K562 (cell line): ENCODE results near the gene IRF6. TPM values are rescaled to one million over a fixed set of nuclear protein-coding genes. Genes with fewer than 3 reads are reported as not detected.

ENCODE experiments used
- ATAC-seq: fragments of 200-7000 bp; cut with Tn5 transposase; 3 replicates; pipeline ENCODE4 v1.9.1; 2020; ENCODE audit warnings: moderate library complexity
- BruUV-seq: library from RNA; stranded (reverse); fragments of 400-500 nt; replicated peaks from 2 replicates; lab custom pipeline; 2021; lab: Mats Ljungman, UMichigan
- CTCF ChIA-PET: fragments of 300-600 bp; formaldehyde crosslinking; extraction: SDS; loops from one replicate; lab custom pipeline; 2021; ENCODE audit warnings: low intra/inter-chr PET ratio; lab: Yijun Ruan, JAX
- POLR2A ChIA-PET: fragments of 300-600, 350-650 bp; sonication (Branson Sonifier 250); formaldehyde crosslinking; extraction: SDS; loops from one replicate; lab custom pipeline; 2021; ENCODE audit warnings: antibody characterized with exemption, inconsistent platforms; lab: Yijun Ruan, JAX
- DNase-seq, 4 experiments: peaks; one replicate each; pipeline versions ENCODE4 v3.0.0 to v3.0.0-alpha.2; 2011 to 2018; ENCODE audit warnings: low spot score in 3 of 4, mixed read lengths in 3 of 4; ENCODE audit errors: extremely low read depth in 1 of 4
- FAIRE-seq: peaks from 2 replicates; lab custom pipeline; 2011; peaks lifted over from hg19 to GRCh38; lab: Jason Lieb, UNC
- H2AFZ ChIP-seq: 2 replicates; pipeline ENCODE4 v1.6.0; 2011; ENCODE audit warnings: low read depth, low read length, control low read depth, inconsistent platforms
- H3K27ac ChIP-seq: fragments of 200-600 bp; 3 replicates; pipeline ENCODE4 v1.8.0; 2011; ENCODE audit warnings: low read depth, mild to moderate bottlenecking, control low read depth, inconsistent platforms, low read length, moderate library complexity, mixed read lengths; ENCODE audit errors: extremely low read depth
- H3K27me3 ChIP-seq, 2 experiments: fragments of 300-600 bp in 1 of 2; 2 replicates in 1 of 2; 3 replicates in 1 of 2; pipeline versions ENCODE4 v1.6.0 to v1.8.0; 2011; ENCODE audit warnings: inconsistent platforms in 2 of 2, low read length in 2 of 2, mild to moderate bottlenecking in 1 of 2, mixed read lengths in 1 of 2, moderate library complexity in 1 of 2; ENCODE audit not compliant: control insufficient read depth in 2 of 2, insufficient read depth in 2 of 2
- H3K36me3 ChIP-seq: fragments of 300-600 bp; 3 replicates; pipeline ENCODE4 v1.8.0; 2011; ENCODE audit warnings: mild to moderate bottlenecking, low read length, inconsistent platforms; ENCODE audit not compliant: control insufficient read depth, insufficient read depth
- H3K4me1 ChIP-seq, 2 experiments: fragments of 200-600 bp in 1 of 2; replicated peaks in 1 of 2; 2 replicates in 1 of 2; 3 replicates in 1 of 2; pipeline versions ENCODE4 v1.5.1 to v1.8.0; 2011; ENCODE audit warnings: inconsistent platforms in 2 of 2, low read length in 2 of 2, mild to moderate bottlenecking in 1 of 2, mixed read lengths in 1 of 2, moderate library complexity in 1 of 2; ENCODE audit not compliant: control insufficient read depth in 2 of 2, insufficient read depth in 2 of 2
- H3K4me2 ChIP-seq: 2 replicates; pipeline ENCODE4 v1.6.1; 2011; ENCODE audit warnings: low read length, control low read depth, inconsistent platforms, mixed read lengths; ENCODE audit not compliant: insufficient read depth
- H3K4me3 ChIP-seq: fragments of 200-600 bp; sonication (generic), shearing (Covaris generic); 2 replicates; pipeline ENCODE4 v1.5.1; 2016; ENCODE audit warnings: control low read depth, inconsistent platforms
- H3K79me2 ChIP-seq: fragments of 200-600 bp; 3 replicates; pipeline ENCODE4 v1.8.0; 2011; ENCODE audit warnings: low read length, inconsistent platforms; ENCODE audit not compliant: control insufficient read depth, insufficient read depth
- H3K9ac ChIP-seq, 2 experiments: 2 replicates each; pipeline versions ENCODE4 v1.6.0 to v1.6.1; 2011; ENCODE audit warnings: low read depth in 2 of 2, low read length in 2 of 2, control low read depth in 1 of 2, inconsistent platforms in 1 of 2, mild to moderate bottlenecking in 1 of 2, mixed read lengths in 1 of 2; ENCODE audit not compliant: insufficient read depth in 1 of 2
- H3K9me1 ChIP-seq: one replicate; pipeline ENCODE4 v1.6.0; 2011; ENCODE audit warnings: inconsistent platforms, mild to moderate bottlenecking, low read length, moderate library complexity; ENCODE audit not compliant: control insufficient read depth, insufficient read depth
- H3K9me3 ChIP-seq: replicated peaks from 2 replicates; pipeline ENCODE4 v1.5.1; 2011; ENCODE audit warnings: low read depth, low read length, inconsistent platforms; ENCODE audit not compliant: control insufficient read depth, insufficient read depth
- H4K20me1 ChIP-seq: replicated peaks from 2 replicates; pipeline ENCODE4 v1.6.1; 2011; ENCODE audit warnings: low read length, inconsistent platforms, mixed read lengths; ENCODE audit not compliant: control insufficient read depth, insufficient read depth
- CTCFL ChIP-seq: IDR thresholded peaks from 2 replicates; pipeline ENCODE4 v1.6.1; 2011; ENCODE audit warnings: borderline replicate concordance, low read depth, mild to moderate bottlenecking, moderate library complexity, low read length; ENCODE audit not compliant: insufficient read depth, poor library complexity, severe bottlenecking
- EHMT2 ChIP-seq: fragments of 450-650 bp; IDR thresholded peaks from 2 replicates; pipeline ENCODE4 v1.6.1; 2018; ENCODE audit warnings: antibody characterized with exemption
- GABPB1 ChIP-seq: sonication (generic); formaldehyde crosslinking; IDR thresholded peaks from 2 replicates; pipeline ENCODE4 v1.8.0; 2022; ENCODE audit warnings: mild to moderate bottlenecking, missing genetic modification reagents
- HDAC1 ChIP-seq, 2 experiments: fragments of 450-650 bp; IDR thresholded peaks; 2 replicates each; pipeline ENCODE4 v1.6.1; 2016 to 2017; ENCODE audit warnings: inconsistent platforms in 1 of 2, mild to moderate bottlenecking in 1 of 2, moderate library complexity in 1 of 2
- MLX ChIP-seq, 2 experiments: fragments of 450-650 bp in 1 of 2; sonication (generic) in 1 of 2; formaldehyde crosslinking; conservative IDR thresholded peaks; 2 replicates each; pipeline versions ENCODE4 v1.4.0 to v1.8.1; 2020 to 2022; ENCODE audit warnings: mild to moderate bottlenecking in 1 of 2, missing genetic modification reagents in 1 of 2
- PTTG1 ChIP-seq: fragments of 450-650 bp; IDR thresholded peaks from 2 replicates; pipeline ENCODE4 v1.6.1; 2016; ENCODE audit warnings: low read depth, mild to moderate bottlenecking, missing genetic modification characterization, missing compliant biosample characterization
- RBFOX2 ChIP-seq: fragments of 200-400 bp; formaldehyde crosslinking; IDR thresholded peaks from 2 replicates; pipeline ENCODE4 v1.6.1; 2017; ENCODE audit warnings: low read depth, mild to moderate bottlenecking, low read length, moderate library complexity
- YY1 ChIP-seq, 3 experiments: IDR thresholded peaks; 2 replicates each; pipeline ENCODE4 v1.6.1; 2011; ENCODE audit warnings: low read length in 2 of 3, mild to moderate bottlenecking in 2 of 3, moderate library complexity in 2 of 3, borderline replicate concordance in 1 of 3, control low read depth in 1 of 3, low read depth in 1 of 3; ENCODE audit not compliant: insufficient read depth in 3 of 3, insufficient replicate concordance in 2 of 3, control insufficient read depth in 1 of 3, insufficient read length in 1 of 3; ENCODE audit errors: extremely low read depth in 1 of 3
- ZBTB34 ChIP-seq: fragments of 250-450 bp; sonication (Bioruptor Pico); IDR thresholded peaks from 2 replicates; pipeline ENCODE4 v1.8.0; 2021; ENCODE audit warnings: mild to moderate bottlenecking, moderate library complexity
- ZNF217 ChIP-seq: sonication (generic); formaldehyde crosslinking; IDR thresholded peaks from 2 replicates; pipeline ENCODE4 v1.8.0; 2022; ENCODE audit warnings: mild to moderate bottlenecking, missing genetic modification reagents
- ZNF347 ChIP-seq: fragments of 450-650 bp; formaldehyde crosslinking; IDR thresholded peaks from 2 replicates; pipeline ENCODE4 v1.4.0; 2020; ENCODE audit warnings: low read depth, mild to moderate bottlenecking, moderate library complexity
- ZNF408 ChIP-seq: fragments of 250-450 bp; sonication (Bioruptor Pico); IDR thresholded peaks from 2 replicates; pipeline ENCODE4 v1.4.0; 2020; ENCODE audit warnings: low read depth, mild to moderate bottlenecking, moderate library complexity
- WGBS: fragments of 100-300 bp; shearing (Covaris generic); methylation state at CpG from one replicate; pipeline ENCODE4 v1.1.6; 2016; ENCODE audit warnings: low coverage, mixed read lengths; ENCODE audit not compliant: insufficient coverage; ENCODE audit errors: missing lambda C conversion rate; 5-methylcytosine and 5-hydroxymethylcytosine counted together
- in situ Hi-C: fragments of 300-500 bp; cut with MboI; formaldehyde crosslinking; loops from 4 replicates; pipeline ENCODE4 v1.15.0; 2018; ENCODE audit warnings: inconsistent platforms, mixed read lengths
- intact Hi-C: fragments of 100-400 bp; cut with micrococcal nuclease; formaldehyde crosslinking; loops from 2 replicates; pipeline ENCODE4 v1.14.2; 2022
- polyA plus RNA-seq, 8 experiments: library from polyadenylated mRNA; depleted of rRNA in 4 of 8; stranded (reverse) in 5 of 8; unstranded in 3 of 8; fragments of >200 nt; fragmentation: Nextera tagmentation in 2 of 8; fragmentation: Illumina TruSeq in 1 of 8; extraction: Ambion mirVana in 2 of 8; extraction: Trizol in 1 of 8; gene quantifications; 2 replicates each; pipeline versions ENCODE4 v1.2.1 to v1.2.3, GENCODE V29; 2011 to 2014; ENCODE audit warnings: inconsistent platforms in 1 of 8, missing spikeins in 1 of 8
- total RNA-seq, 7 experiments: library from RNA; depleted of rRNA in 6 of 7; stranded (reverse); fragments of >200 nt in 6 of 7; fragmentation: Illumina TruSeq in 2 of 7; extraction: Trizol in 2 of 7; gene quantifications; 2 replicates each; pipeline versions ENCODE4 v1.2.1 to v1.2.3, GENCODE V29; 2011 to 2021; ENCODE audit warnings: low replicate concordance in 1 of 7

IRF6 gene
- total and polyA plus RNA-seq, 9 of the 15 experiments (the other 6 are each of a cell fraction or from before 2014, with no cell fraction given) = 0.03 to 0.65 (median 0.17) TPM

GRCh38 chr1:209855006-209855405 is 49.1 kb upstream of the IRF6 start:
- TF ChIP-seq PTTG1 (tag) (no peak), RBFOX2 (no peak), ZNF408 (CRISPR knock-in tag) (no peak), MLX (CRISPR knock-in tag; conservative IDR thresholded peaks at IDR 0.05) (no peak), HDAC1 (IDR thresholded peaks at IDR 0.05) (no peak), YY1 (IDR thresholded peaks at IDR 0.05; ENCODE audit: borderline replicate concordance in 1 of 3, control insufficient read depth in 1 of 3, extremely low read depth in 1 of 3, insufficient read depth in 3 of 3, insufficient read length in 1 of 3, insufficient replicate concordance in 2 of 3, low read depth in 1 of 3, low read length in 2 of 3) (no peak), EHMT2 (no peak), ZNF217 (CRISPR knock-in tag) (no peak), GABPB1 (no peak), ZNF347 (no peak), CTCFL (no peak), ZBTB34 (CRISPR knock-in tag) (no peak)
- FAIRE-seq = no peak
- ChIA-PET CTCF (no interaction called here), POLR2A (interaction anchor here (1.0 to 1.8 kb wide), 4 partner anchors 9 to 15 kb away, joined by 3 to 8 read pairs (median 6); no protein-coding TSS in a partner anchor)
- in situ Hi-C loops (loop anchor here (10.0 to 25.0 kb wide), 2 partner anchors 460 to 1282 kb away; partner anchors contain the start of gene KCNH1), intact Hi-C loops (no loop called here)
- no peaks in the 10 kb centered on the region for H3K27me3 ChIP-seq
- H3K36me3 ChIP-seq = peaks cover 43% of the 10 kb centered on the region
- H3K4me3 ChIP-seq = no peak overlapping the region
- H3K9me1 ChIP-seq = no peaks in the 10 kb centered on the region
- no peaks in the 10 kb centered on the region for H3K4me1 ChIP-seq
- no peak overlapping the region for H3K4me2 ChIP-seq
- 81% methylated on average over 8 of the region's 8 CpGs for WGBS
- no peaks in the 10 kb centered on the region for H4K20me1 ChIP-seq
- BruUV-seq = no TSS peak
- no peaks in the 10 kb centered on the region for H3K79me2 ChIP-seq
- no peak overlapping the region for H2AFZ ChIP-seq
- H3K9me3 ChIP-seq = no peaks in the 10 kb centered on the region
- no peak for DNase-seq
- no peak for ATAC-seq
- no peak overlapping the region for H3K9ac ChIP-seq
- H3K27ac ChIP-seq = no peak overlapping the region
